ENCODE measurements around the gene MBNL2.

The MBNL2 gene, protein sequence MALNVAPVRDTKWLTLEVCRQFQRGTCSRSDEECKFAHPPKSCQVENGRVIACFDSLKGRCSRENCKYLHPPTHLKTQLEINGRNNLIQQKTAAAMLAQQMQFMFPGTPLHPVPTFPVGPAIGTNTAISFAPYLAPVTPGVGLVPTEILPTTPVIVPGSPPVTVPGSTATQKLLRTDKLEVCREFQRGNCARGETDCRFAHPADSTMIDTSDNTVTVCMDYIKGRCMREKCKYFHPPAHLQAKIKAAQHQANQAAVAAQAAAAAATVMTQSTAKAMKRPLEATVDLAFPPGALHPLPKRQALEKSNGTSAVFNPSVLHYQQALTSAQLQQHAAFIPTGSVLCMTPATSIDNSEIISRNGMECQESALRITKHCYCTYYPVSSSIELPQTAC

DNA sequence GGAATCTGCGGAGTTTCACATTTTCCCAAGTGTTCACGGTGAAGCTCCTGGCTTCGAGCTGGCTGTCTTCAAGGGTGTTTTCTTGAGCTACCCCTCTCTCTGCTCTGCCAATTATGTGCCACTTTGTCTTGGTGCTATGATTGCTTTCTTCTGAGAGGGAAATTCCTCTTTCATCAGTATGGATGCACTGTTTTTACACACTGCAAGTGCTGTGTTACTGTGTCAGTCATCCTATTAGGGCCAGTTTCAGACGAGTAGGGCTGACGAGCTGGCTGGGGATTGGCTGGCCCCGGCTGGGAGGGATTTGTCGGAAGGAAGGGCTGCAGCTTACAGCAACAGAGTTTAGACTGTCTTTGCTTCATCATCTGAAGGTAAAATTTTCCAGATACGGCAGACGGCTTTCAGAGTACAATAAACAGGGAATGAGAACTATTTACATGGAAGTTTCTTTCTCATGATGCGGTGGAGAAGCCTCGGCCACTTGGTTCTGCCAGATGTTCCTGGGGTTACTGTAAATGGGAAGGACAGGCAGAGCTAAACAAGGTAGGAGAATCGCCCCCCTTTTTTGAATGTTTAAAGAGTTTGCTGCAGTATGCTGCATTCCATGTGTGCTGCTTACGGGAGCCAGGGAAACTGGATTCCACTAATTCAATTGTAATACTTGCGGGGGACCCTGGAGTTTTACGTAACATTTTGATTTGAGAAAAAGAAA is at the start of gene MBNL2:
MBNL2 (plus strand) TSS at position 345 of the 712 bp plus-strand sequence. CDS start 53,903 bp downstream, outside the sequence.
- H3K9me3 Mint-ChIP-seq = no peaks in the 10 kb centered on the region
- peak within 1 kb of the TSS; percentile 95 to 97 (median 96) for H3K27ac Mint-ChIP-seq
- peaks cover 37% of the 10 kb centered on the region for H3K4me1 Mint-ChIP-seq
- TF ChIP-seq, protein P1, sequence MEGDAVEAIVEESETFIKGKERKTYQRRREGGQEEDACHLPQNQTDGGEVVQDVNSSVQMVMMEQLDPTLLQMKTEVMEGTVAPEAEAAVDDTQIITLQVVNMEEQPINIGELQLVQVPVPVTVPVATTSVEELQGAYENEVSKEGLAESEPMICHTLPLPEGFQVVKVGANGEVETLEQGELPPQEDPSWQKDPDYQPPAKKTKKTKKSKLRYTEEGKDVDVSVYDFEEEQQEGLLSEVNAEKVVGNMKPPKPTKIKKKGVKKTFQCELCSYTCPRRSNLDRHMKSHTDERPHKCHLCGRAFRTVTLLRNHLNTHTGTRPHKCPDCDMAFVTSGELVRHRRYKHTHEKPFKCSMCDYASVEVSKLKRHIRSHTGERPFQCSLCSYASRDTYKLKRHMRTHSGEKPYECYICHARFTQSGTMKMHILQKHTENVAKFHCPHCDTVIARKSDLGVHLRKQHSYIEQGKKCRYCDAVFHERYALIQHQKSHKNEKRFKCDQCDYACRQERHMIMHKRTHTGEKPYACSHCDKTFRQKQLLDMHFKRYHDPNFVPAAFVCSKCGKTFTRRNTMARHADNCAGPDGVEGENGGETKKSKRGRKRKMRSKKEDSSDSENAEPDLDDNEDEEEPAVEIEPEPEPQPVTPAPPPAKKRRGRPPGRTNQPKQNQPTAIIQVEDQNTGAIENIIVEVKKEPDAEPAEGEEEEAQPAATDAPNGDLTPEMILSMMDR (IDR thresholded peaks at IDR 0.05; ENCODE audit: unreplicated experiment in 3 of 3) = no peak
- H3K36me3 Mint-ChIP-seq (ENCODE audit: low read depth) = no peaks in the 10 kb centered on the region
- H3K27me3 Mint-ChIP-seq (ENCODE audit: low read depth) = no peaks in the 10 kb centered on the region
- H3K4me3 Mint-ChIP-seq = peak within 1 kb of the TSS; percentile 88 to 92 (median 88)

DNA sequence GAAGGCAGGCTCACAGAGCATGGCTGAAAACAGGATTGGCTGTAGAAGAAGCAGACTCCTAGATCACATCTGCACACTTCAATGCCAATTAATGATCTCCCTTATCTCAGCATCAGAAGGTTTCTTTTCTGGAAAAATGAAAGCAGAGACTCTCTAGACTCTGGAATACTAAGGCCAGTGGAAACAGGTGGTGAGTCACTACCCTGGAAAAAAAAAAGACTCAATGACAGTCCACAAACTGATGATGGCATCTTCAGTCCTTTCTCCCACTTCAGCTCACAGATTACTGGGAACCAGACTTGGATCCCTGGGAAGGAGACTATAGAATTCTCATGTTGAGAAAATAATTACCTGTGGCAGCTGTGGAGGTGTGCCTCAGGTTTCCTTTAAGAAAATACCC is 47.5 kb upstream of the MBNL2 start:
- no peaks in the 10 kb centered on the region for H3K27me3 Mint-ChIP-seq (ENCODE audit: low read depth)
- H3K9me3 Mint-ChIP-seq = no peaks in the 10 kb centered on the region
- peaks cover 5% of the 10 kb centered on the region for H3K4me1 Mint-ChIP-seq
- TF ChIP-seq, protein P1 (IDR thresholded peaks at IDR 0.05; ENCODE audit: unreplicated experiment in 3 of 3) = no peak
- H3K27ac Mint-ChIP-seq = no peak overlapping the region
- no peak overlapping the region for H3K4me3 Mint-ChIP-seq
- H3K36me3 Mint-ChIP-seq (ENCODE audit: low read depth) = no peaks in the 10 kb centered on the region

DNA sequence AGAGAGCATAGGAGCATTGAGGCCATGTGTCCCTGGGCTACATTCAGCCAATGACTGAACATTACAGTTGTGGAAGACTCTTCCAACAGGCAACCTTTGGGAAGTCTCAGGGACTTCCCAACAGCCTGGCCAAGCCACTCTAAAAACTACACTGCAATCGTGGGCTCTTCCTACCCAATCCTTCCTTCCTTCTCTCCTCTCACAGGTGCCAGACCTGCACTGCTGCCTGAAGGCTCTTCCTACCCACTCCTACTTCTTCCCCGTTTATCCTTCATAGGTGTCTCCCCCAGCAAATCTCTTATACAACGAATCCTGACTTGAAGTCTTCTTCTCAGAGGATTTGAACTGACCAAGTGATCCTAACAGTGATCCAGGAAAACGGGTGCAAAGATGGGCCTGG is 47.1 kb upstream of the MBNL2 start:
- H3K36me3 Mint-ChIP-seq (ENCODE audit: low read depth) = no peaks in the 10 kb centered on the region

DNA sequence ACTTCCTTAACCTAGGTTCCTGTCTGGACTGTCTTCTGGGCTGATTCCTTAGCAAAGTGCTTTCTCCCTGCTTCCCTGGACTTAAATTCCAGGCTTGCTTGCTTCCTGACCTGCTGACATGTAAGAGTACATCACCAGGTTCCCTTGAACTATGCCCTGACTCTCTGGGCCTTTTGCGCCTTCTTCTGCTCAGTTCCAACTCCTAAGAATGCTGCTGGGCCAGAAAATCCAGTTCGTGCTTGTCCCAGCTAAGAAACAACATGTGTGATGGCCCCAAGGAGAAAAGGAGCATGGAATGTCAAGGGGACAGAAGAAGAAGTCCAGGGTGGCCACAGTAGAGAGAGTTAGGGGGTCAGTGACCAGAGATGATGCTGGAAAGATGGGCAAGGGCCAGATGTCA is 42.6 kb upstream of the MBNL2 start:
- peaks cover 3% of the 10 kb centered on the region for H3K27me3 Mint-ChIP-seq (ENCODE audit: low read depth)
- TF ChIP-seq, protein P1 (IDR thresholded peaks at IDR 0.05; ENCODE audit: unreplicated experiment in 3 of 3) = no peak
- H3K4me3 Mint-ChIP-seq = no peak overlapping the region
- H3K27ac Mint-ChIP-seq = no peak overlapping the region
- peaks cover 5% of the 10 kb centered on the region for H3K4me1 Mint-ChIP-seq
- no peaks in the 10 kb centered on the region for H3K36me3 Mint-ChIP-seq (ENCODE audit: low read depth)
- no peaks in the 10 kb centered on the region for H3K9me3 Mint-ChIP-seq

More for the DNA sequence above, 47.1 kb upstream of the MBNL2 start:
- Mint-ChIP-seq H3K27me3 (ENCODE audit: low read depth) (no peaks in the 10 kb centered on the region), H3K27ac (no peak overlapping the region), H3K4me1 (peaks cover 5% of the 10 kb centered on the region), H3K4me3 (no peak overlapping the region), H3K9me3 (no peaks in the 10 kb centered on the region)
- TF ChIP-seq, protein P1 (IDR thresholded peaks at IDR 0.05; ENCODE audit: unreplicated experiment in 3 of 3) = no peak

DNA sequence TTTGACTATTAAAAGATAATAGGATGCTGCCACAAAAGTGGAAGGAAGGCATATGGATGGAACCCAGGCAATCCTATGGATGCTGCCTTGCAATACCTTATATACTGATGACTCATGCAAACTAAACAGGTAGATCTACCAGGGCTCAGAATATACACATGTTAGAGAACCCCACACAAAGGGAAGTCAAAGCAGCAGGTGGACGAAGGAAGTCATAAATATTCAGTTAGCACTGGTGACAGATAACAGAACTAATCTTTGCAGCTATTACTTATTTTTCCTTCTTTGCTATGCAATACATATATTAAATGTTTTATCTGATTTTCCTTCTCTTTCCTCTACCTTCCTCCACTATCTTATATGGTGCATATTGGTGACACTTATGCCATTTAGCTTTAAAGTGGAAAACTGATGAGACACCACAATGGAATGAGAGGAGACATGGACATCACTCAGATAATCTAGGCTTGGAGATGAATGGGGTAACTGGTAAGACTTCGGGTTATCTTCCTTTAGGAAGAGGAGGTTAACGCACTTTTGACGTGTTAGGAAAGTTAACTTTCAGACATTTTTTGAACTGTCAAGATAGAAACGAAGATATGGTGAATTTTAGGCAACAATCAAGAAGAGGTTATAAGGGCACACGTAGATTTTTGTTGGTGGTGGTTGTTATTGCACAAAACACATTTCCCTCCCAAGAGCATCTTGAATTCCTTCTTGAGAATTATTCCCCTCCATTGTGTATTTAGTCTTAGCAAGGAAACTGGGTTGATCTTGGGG is 39.8 kb upstream of the MBNL2 start:
- H3K36me3 Mint-ChIP-seq (ENCODE audit: low read depth) = no peaks in the 10 kb centered on the region
- H3K27me3 Mint-ChIP-seq (ENCODE audit: low read depth) = peaks cover 3% of the 10 kb centered on the region
- no peak overlapping the region for H3K4me3 Mint-ChIP-seq
- H3K4me1 Mint-ChIP-seq = peaks cover 5% of the 10 kb centered on the region
- no peaks in the 10 kb centered on the region for H3K9me3 Mint-ChIP-seq
- no peak overlapping the region for H3K27ac Mint-ChIP-seq
- TF ChIP-seq, protein P1 (IDR thresholded peaks at IDR 0.05; ENCODE audit: unreplicated experiment in 3 of 3) = no peak

Data from nephron (organoid).